ENCODE results near the gene NDRG2.
"Not testable (repeated sequence)": the region's sequence is repeated elsewhere in the genome, so short reads cannot be mapped to it uniquely, and the experiment has no call there.

NDRG2 gene

DNA sequence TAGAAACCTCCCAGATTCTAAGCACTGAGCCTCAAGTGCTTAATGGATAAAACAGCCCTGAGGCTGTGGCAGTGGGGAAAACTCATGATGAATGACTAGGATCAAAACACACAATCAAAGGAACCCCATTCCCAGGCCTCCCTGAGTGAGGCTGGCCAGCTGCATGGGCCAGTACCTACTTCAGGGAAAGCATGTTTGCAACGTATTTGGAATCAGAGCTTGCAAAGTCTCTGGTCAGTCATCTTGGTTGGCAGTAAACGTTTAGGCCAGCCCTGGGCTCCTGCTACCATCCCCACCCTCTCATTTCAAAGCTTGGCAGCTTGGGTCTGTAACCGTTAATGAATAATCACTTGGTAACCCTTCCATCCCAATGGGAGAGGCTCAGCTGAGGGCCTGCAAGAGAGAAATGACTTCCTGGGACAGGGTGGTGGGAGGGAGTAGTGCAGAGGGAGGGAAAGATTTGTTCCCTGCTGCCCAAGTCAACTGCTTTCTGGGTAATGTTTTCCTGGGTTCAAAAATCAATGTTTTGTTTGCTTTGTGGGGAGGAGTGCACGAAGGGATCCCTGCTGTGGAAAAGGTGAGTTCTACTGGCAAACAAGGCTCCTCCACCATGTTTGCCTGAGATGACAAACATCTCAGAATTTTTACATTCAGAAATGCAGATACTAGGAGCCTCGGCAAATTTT, 30.7 kb upstream of the NDRG2 start:
- DNase-seq (ENCODE audit: low read depth) = no peak

DNA sequence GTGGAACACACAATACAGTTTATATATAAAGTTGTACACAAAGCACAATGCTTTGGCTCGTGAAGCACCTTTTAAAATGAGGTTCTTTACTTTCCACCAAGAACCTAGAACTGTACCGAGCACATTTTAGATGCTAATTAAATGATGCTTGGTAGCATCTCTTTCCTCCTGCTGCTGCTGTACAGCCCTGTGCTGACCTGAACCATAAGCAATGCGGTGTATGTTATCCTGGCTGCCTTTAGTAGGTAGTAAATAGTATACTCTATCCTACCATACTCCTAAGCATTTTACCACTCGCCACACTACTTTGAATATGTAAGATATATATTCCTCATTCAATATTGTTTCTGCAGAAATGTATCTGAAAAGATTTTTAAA, 29.9 kb upstream of the NDRG2 start:
- no peak for DNase-seq (ENCODE audit: low read depth)

- no peak for DNase-seq (ENCODE audit: low read depth)
Observed at GRCh38 chr14:21054123-21054767, 29.4 kb upstream of the NDRG2 start.

DNA sequence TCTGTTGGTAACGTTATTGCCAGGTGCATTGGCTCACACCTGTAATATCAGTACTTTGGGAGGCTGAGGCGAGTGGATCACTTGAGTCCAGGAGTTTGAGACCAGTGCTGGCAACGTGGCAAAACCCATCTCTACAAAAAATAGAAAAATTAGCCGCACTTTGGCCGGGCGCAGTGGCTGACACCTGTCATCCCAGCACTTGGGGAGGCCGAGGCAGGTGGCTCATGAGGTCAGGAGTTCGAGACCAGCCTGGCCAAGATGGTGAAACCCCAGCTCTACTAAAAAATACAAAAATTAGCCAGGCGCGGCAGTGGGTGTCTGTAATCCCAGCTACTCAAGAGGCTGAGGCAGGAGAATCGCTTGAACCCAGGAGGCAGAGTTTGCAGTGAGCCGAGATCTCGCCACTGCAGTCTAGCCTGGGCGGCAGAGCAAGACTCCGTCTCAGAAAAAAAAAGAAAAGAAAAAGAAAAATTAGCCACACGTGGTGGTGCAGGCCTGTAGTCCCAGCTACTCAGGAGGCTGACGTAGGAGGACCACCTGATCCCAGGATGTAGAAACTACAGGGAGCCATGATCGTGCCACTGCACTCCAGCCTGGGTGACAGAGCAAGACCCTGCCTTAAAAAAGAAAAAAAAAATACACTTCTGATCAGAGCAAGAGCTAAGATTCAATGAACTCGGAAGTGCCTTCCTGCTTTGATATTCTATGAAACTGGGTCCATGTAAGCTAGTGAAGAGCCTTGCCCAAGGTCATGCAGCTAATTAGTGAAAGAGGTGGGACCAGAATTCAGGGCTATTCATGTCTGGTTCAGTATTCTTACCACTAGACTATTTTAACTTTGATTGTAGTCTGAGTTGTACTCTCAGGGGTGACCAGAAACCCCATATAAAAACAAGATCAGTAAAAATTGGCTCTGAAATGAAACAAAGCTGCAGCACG, 28.6 kb upstream of the NDRG2 start:
- no peak for DNase-seq (ENCODE audit: low read depth)

DNA sequence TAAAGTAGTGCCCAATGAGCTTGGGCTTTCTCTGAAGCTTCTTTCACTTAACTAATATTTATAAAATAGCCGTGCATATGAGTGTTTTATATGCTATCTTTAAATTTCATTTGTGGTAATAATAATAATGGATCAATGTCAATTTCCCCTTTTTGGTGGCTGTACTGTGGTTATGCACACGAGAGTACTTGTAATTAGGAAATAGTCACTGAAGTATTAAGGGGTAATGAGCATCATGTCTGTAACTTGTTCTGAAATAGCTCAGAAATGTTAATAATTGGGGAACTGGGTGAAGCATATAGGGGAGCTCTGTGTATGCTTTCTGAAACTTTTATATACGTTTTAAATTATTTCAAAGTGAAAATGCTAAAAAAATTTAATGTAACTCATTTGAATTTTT, 25.7 kb upstream of the NDRG2 start:
- no peak for DNase-seq (ENCODE audit: low read depth)

DNA sequence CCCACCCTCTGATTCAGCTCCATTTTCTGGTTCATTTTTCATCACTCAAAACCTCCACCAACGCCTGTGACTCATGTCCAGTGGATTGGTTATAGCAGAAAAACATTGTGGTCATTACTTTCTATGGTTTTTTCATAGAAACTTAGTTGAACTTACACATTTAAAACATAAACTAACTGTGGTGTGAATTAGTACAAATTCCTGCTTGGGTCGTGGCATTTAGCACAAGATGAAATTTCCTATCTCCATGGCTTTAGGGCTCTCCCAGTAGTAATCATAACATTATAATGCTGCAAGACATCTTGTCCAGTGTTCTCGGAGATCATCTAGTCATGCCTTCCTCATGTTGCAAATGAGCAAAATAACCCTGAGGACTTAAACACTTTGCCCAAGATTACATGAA, 24.4 kb upstream of the NDRG2 start:
- DNase-seq (ENCODE audit: low read depth) = no peak

GRCh38 chr14:21048638-21049037, 23.8 kb upstream of the NDRG2 start:
- no peak for DNase-seq (ENCODE audit: low read depth)

GRCh38 chr14:21047378-21047781, 22.5 kb upstream of the NDRG2 start:
- DNase-seq (ENCODE audit: low read depth) = no peak

- DNase-seq (ENCODE audit: low read depth) = no peak
Observed at GRCh38 chr14:21043974-21044618, 19.2 kb upstream of the NDRG2 start.

DNA sequence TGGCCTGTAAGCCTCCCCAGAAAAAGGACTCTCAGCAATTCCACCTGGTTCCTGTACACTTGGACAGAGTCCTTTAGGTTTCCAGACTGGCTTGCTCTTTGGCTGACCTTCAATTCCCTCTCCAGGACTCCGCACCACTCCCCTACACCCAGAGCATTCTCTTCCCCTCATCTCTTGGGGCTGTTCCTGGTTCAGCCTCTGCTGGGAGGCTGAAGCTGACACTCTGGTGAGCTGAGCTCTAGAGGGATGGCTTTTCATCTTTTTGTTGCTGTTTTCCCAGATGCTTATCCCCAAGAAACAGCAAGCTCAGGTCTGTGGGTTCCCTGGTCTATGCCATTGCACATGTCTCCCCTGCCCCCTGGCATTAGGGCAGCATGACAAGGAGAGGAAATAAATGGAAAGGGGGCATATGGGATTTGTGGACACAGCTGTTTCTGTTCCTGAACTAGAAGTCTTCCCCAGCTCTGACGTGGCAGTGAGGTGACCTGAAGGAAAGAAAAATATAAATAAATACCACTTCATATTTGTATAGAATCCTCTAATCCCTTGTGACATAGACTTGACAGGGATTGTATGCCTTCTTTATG, 18.6 kb upstream of the NDRG2 start:
- no peak for DNase-seq (ENCODE audit: low read depth)

DNA sequence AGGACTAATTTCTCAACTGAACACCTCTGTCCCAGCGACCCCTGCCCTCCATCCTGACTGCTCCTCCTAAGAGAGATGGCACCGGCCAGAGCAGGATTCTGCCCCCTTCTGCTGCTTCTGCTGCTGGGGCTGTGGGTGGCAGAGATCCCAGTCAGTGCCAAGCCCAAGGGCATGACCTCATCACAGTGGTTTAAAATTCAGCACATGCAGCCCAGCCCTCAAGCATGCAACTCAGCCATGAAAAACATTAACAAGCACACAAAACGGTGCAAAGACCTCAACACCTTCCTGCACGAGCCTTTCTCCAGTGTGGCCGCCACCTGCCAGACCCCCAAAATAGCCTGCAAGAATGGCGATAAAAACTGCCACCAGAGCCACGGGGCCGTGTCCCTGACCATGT, 18.1 kb upstream of the NDRG2 start:
- DNase-seq (ENCODE audit: low read depth) = no peak

DNA sequence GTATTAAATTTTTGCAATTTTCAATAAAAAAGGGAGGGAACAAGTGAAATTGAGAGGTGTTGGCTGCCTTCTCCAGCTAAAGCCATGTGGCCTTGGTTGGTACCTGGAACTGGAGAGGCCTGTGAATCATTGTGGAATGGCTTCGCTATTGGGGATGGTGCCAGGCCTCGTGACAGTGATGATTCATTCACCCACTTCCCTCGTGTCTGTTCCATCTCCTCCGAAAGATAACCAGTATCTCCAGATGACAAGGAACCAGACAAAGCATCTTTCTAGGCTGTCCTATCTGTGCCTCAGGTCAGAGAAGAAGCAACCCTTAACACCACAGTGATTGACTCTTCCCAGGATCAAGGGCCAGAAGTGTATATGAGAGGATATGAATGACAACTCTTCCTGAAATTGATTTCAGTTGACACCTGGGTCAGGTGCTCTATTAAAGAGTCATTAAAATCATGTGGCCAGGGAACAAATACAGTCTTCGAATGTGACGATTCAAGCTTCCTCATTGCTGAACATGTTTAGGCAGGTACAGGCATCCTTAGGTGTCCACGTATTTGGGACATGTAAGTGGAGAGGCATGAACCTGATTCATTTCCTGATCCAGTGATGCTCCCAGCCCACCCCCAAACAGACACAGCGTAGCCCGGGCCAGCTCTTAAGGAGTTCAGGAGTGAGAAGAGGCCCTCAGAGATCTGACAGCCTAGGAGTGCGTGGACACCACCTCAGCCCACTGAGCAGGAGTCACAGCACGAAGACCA, 17.0 kb upstream of the NDRG2 start, which contains the start of gene RNASE7:
RNASE7 (plus strand) TSS at position 687 of the 758 bp plus-strand sequence. CDS start 631 bp downstream, outside the sequence.
- DNase-seq (ENCODE audit: low read depth) = no peak

DNA sequence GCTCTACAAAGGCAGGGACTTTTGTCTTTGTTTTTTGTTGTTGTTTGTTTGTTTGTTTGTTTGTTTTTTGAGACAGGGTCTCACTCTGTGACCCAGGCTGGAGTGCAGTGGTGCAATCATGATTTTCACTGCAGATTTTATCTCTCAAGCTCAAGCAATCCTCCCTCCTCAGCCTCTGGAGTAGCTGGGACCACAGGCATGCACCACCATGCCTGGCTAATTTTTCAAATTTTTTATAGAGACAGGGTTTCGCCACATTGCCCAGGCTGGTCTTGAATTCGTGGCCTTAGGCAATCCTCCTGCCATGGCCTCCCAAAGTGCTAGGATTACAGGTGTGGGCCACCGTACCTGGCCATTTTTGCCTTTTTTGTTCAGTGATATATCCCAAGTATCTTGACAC, 16.1 kb upstream of the NDRG2 start:
- DNase-seq (ENCODE audit: low read depth) = not testable (repeated sequence)

GRCh38 chr14:21040370-21040925, 15.6 kb upstream of the NDRG2 start:
- no peak for DNase-seq (ENCODE audit: low read depth)

DNA sequence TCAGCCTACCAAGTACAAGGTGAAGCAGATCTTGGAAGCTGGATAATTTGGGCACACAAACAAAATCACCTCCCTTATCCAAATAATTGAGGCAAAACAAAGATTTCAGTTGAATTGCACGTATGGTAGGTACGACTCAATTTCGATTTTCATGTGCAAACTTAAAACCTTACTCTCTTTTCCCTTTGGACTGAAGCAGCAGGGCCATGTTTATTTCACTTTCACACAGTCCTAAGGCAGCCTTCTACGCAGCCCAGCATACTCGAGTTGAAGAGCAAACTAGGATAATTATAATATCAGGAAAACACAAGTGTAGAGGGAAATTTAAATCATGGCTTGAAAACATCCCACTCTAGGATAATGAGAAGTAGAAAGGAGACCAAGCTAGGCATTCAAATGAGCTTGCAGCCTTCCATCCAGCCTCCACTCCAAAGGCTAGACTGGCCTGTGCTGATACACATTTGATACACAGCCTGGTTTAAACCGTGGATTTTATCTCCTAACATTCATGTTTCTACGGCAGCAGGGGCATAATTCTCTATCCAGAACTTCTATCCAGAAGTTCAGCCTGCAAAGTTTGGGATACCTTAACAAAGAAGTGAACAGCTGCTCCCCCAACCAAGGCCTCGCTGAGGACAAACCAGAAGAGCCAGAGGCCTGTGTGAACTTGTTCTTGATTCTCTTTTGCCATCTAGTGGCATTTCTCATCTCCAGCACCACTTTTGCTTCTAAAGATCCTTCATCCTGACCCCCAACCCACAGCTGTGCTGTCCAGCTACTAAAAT, 14.9 kb upstream of the NDRG2 start:
- DNase-seq (ENCODE audit: low read depth) = no peak

DNA sequence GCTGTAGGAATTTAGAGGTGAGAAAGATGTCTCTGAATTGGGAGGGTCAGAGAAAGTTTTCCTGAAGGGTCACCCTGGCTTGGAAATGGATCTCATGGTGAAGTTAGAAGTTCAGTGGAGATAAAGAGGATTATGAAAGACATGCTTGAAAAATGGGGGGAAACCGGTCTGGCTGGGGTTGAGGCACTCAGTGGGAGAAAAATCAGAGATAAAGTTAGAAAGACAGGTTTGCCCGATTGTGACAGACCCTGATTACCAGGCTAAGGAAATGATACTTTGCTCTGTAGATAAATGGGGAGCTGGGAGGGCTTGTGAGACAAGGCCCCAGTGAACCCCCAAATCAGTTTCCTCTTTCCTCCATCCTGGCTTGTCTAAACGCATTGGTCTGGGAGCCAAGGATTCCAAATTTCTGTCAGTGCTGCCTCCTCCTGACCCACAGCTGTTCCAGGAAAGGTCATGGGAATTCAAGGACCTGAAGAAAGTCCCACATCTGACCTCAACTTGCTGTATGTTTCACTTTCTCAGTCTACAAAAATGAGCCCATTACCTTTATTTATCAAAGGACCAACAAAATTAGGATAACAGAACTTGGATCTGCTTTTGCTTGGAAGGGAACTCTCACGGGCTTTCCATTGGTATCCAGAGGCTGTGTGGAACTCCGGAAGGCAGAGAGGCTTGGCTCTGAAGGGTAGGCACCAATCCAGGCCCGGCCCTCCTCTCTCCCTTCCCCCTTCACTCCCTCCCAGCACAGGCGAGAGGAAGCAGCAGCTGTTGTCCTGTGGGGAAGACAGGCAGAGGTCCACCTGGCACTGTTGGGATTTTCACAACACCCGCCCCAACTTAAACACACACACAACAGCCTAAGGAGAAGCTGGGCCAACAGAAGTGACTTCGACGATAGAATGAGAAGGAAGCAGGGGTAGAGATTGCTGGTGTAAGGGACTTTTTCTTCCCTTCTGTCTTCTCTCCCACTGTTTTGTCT, 13.9 kb upstream of the NDRG2 start:
- DNase-seq (ENCODE audit: low read depth) = no peak

- DNase-seq (ENCODE audit: low read depth) = no peak
Observed at GRCh38 chr14:21037156-21037555, 12.3 kb upstream of the NDRG2 start.

DNA sequence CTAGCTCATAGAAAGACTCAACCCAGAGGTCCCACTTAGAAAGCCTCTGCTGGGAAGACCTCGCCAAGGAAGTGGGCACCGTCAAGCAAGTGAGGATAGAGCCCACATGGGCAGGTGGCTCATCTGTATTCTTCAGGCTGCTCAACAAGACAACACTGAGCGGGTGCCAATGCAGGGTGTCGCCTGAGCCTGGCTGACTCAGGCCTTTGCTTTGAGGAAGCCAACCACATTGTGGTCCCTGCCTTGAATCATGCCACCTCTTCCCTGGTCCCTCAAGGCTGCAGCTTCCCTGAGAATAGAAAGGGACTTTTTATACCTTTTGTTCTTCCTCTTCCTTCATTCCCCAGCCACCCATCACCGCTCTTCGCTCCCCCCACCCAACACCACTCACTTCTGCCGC, 11.9 kb upstream of the NDRG2 start:
- no peak for DNase-seq (ENCODE audit: low read depth)

DNA sequence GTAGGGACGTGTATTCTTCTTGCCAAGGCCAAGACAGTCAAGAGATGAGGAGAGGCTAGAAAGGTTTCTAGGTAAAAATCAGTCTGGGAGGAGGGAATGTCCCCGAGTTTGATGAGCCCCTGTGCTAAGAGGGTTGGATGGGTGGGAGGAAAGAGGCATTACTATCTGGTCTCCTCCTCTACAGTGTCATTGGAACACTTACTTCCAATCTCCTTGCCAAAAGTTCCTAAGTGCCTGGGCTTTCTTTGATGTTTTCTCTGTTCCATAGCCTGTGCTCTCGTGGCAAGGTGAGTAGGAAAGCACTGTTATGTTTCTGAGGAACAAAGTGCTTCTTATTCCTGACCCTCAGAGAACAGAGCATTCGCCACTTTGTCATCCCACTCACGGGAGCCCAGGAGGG, 9.8 kb upstream of the NDRG2 start, which contains the start of gene RNASE13:
RNASE13 (minus strand) TSS at position 101 of the 400 bp plus-strand sequence. CDS start 519 bp downstream, outside the sequence.
- no peak for DNase-seq (ENCODE audit: low read depth)
